ENCODE measurements around the gene NUP50.

Gene NUP50

GRCh38 chr22:45212992-45213751 is 49.4 kb downstream of the NUP50 start:
- no peak for DNase-seq (ENCODE audit: low read depth)
- TF ChIP-seq, protein P1, sequence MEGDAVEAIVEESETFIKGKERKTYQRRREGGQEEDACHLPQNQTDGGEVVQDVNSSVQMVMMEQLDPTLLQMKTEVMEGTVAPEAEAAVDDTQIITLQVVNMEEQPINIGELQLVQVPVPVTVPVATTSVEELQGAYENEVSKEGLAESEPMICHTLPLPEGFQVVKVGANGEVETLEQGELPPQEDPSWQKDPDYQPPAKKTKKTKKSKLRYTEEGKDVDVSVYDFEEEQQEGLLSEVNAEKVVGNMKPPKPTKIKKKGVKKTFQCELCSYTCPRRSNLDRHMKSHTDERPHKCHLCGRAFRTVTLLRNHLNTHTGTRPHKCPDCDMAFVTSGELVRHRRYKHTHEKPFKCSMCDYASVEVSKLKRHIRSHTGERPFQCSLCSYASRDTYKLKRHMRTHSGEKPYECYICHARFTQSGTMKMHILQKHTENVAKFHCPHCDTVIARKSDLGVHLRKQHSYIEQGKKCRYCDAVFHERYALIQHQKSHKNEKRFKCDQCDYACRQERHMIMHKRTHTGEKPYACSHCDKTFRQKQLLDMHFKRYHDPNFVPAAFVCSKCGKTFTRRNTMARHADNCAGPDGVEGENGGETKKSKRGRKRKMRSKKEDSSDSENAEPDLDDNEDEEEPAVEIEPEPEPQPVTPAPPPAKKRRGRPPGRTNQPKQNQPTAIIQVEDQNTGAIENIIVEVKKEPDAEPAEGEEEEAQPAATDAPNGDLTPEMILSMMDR (IDR thresholded peaks at IDR 0.05; ENCODE audit: control insufficient read depth, extremely low read depth, insufficient read depth), result no peak
- no peak overlapping the region for H3K4me3 ChIP-seq (ENCODE audit: low read depth, low read length)

GRCh38 chr22:45216133-45217003 is 52.6 kb downstream of the NUP50 start:
- no peak overlapping the region for H3K4me3 ChIP-seq (ENCODE audit: low read depth, low read length)
- TF ChIP-seq, protein P1 (IDR thresholded peaks at IDR 0.05; ENCODE audit: control insufficient read depth, extremely low read depth, insufficient read depth), result no peak
- DNase-seq (ENCODE audit: low read depth), result no peak

GRCh38 chr22:45217345-45217744 is 53.6 kb downstream of the NUP50 start:
- no peak for DNase-seq (ENCODE audit: low read depth)
- H3K4me3 ChIP-seq (ENCODE audit: low read depth, low read length), result no peak overlapping the region
- TF ChIP-seq, protein P1 (IDR thresholded peaks at IDR 0.05; ENCODE audit: control insufficient read depth, extremely low read depth, insufficient read depth), result no peak

- no peak for DNase-seq (ENCODE audit: low read depth)
- TF ChIP-seq, protein P1 (IDR thresholded peaks at IDR 0.05; ENCODE audit: control insufficient read depth, extremely low read depth, insufficient read depth), result no peak
- H3K4me3 ChIP-seq (ENCODE audit: low read depth, low read length), result no peak overlapping the region
Observed at GRCh38 chr22:45217806-45218205, 54.1 kb downstream of the NUP50 start.

- TF ChIP-seq, protein P1 (IDR thresholded peaks at IDR 0.05; ENCODE audit: control insufficient read depth, extremely low read depth, insufficient read depth), result no peak
- H3K4me3 ChIP-seq (ENCODE audit: low read depth, low read length), result no peak overlapping the region
- no peak for DNase-seq (ENCODE audit: low read depth)
Observed at GRCh38 chr22:45218976-45219375, 55.3 kb downstream of the NUP50 start.

GRCh38 chr22:45221201-45221600 is 57.5 kb downstream of the NUP50 start:
- no peak overlapping the region for H3K4me3 ChIP-seq (ENCODE audit: low read depth, low read length)
- TF ChIP-seq, protein P1 (IDR thresholded peaks at IDR 0.05; ENCODE audit: control insufficient read depth, extremely low read depth, insufficient read depth), result no peak
- DNase-seq (ENCODE audit: low read depth), result no peak
